B cell (primary cell): ENCODE results near the gene ULK1. TPM values are rescaled to one million over a fixed set of nuclear protein-coding genes. Genes with fewer than 3 reads are reported as not detected.

Experiments used
- ATAC-seq: fragments of 200-7000 bp; cut with Tn5 transposase; one replicate; pipeline ENCODE4 v1.10.0; 2021; ENCODE audit warnings: low read depth, mild to moderate bottlenecking, moderate number of reproducible peaks, moderate library complexity
- CTCF ChIA-PET: fragments of 350-600 bp; sonication (Branson Sonifier 250); formaldehyde crosslinking; loops from one replicate; lab custom pipeline; 2021; ENCODE audit warnings: antibody characterized with exemption, inconsistent platforms; lab: Charles Lee
- POLR2A ChIA-PET: fragments of 350-600 bp; sonication (Branson Sonifier 250); formaldehyde crosslinking; loops from one replicate; lab custom pipeline; 2021; ENCODE audit warnings: antibody characterized with exemption; lab: Charles Lee
- DNase-seq: peaks from one replicate; pipeline ENCODE4 v3.0.0; 2013
- H2AFZ ChIP-seq: 2 replicates; pipeline ENCODE4 v1.6.1; 2012; ENCODE audit warnings: mild to moderate bottlenecking, low read depth, low read length; ENCODE audit not compliant: insufficient read depth, poor library complexity, severe bottlenecking
- H3K27ac ChIP-seq, 2 donors: 1 replicate in 1 of 2; 2 replicates in 1 of 2; pipeline ENCODE4 v1.5.1; 2012 to 2013; ENCODE audit warnings: low read length in 2 of 2, mild to moderate bottlenecking in 2 of 2, moderate library complexity in 1 of 2
- H3K27me3 ChIP-seq, 4 experiments: fragments of 200-600 bp in 1 of 4; sonication (generic) in 1 of 4; replicated peaks in 1 of 4; 1 replicate in 2 of 4; 2 replicates in 2 of 4; pipeline versions ENCODE4 v1.6.1 to v1.7.0; 2013 to 2016; ENCODE audit warnings: low read length in 3 of 4, mild to moderate bottlenecking in 2 of 4, mixed read lengths in 1 of 4, moderate library complexity in 1 of 4; ENCODE audit not compliant: insufficient read depth in 4 of 4, control insufficient read depth in 3 of 4; ENCODE audit errors: control extremely low read depth in 1 of 4
- H3K36me3 ChIP-seq, 2 experiments: replicated peaks in 1 of 2; 1 replicate in 1 of 2; 2 replicates in 1 of 2; pipeline versions ENCODE4 v1.6.1 to v1.7.1; 2013; ENCODE audit warnings: low read length in 1 of 2; ENCODE audit not compliant: insufficient read depth in 2 of 2, control insufficient read depth in 1 of 2; ENCODE audit errors: control extremely low read depth in 1 of 2, extremely low read depth in 1 of 2
- H3K4me1 ChIP-seq, 2 donors: fragments of 200-600 bp in 1 of 2; sonication (generic) in 1 of 2; 1 replicate in 1 of 2; 2 replicates in 1 of 2; pipeline versions ENCODE4 v1.5.1 to v1.6.1; 2013 to 2017; ENCODE audit warnings: low read length in 2 of 2; ENCODE audit not compliant: control insufficient read depth in 2 of 2, insufficient read depth in 2 of 2
- H3K4me2 ChIP-seq: replicated peaks from 2 replicates; pipeline ENCODE3; 2012; ENCODE audit warnings: mild to moderate bottlenecking, low read depth, low read length; ENCODE audit not compliant: poor library complexity, severe bottlenecking
- H3K4me3 ChIP-seq, 5 experiments: fragments of 200-600 bp in 1 of 5; sonication (generic) in 1 of 5; 1 replicate in 3 of 5; 2 replicates in 2 of 5; pipeline versions ENCODE4 v1.5.1 to v1.7.0; 2011 to 2016; ENCODE audit warnings: low read length in 4 of 5, mild to moderate bottlenecking in 4 of 5, low read depth in 2 of 5, control low read depth in 1 of 5, moderate library complexity in 1 of 5; ENCODE audit not compliant: insufficient read depth in 1 of 5; ENCODE audit errors: control extremely low read depth in 1 of 5, extremely low read depth in 1 of 5
- H3K79me2 ChIP-seq: fragments of 200-600 bp; sonication (generic); one replicate; pipeline ENCODE4 v1.6.0; 2016; ENCODE audit warnings: low read length; ENCODE audit not compliant: control insufficient read depth, insufficient read depth
- H3K9ac ChIP-seq: fragments of 200-600 bp; sonication (generic); 2 replicates; pipeline ENCODE4 v1.6.1; 2017; ENCODE audit warnings: mild to moderate bottlenecking, low read length, moderate library complexity
- H3K9me3 ChIP-seq, 3 donors: one replicate each; pipeline versions ENCODE4 v1.6.1 to v1.7.1; 2013; ENCODE audit warnings: low read length in 2 of 3; ENCODE audit not compliant: control insufficient read depth in 2 of 3, insufficient read depth in 1 of 3; ENCODE audit errors: control extremely low read depth in 1 of 3
- H4K20me1 ChIP-seq: 2 replicates; pipeline ENCODE4 v1.6.0; 2012; ENCODE audit warnings: mild to moderate bottlenecking, low read length; ENCODE audit not compliant: insufficient read depth, control insufficient read depth, poor library complexity, severe bottlenecking
- H3K27ac Mint-ChIP-seq: one replicate; pipeline ENCODE4 v1.8.0; 2021; ENCODE audit warnings: mixed read lengths
- H3K27me3 Mint-ChIP-seq: one replicate; pipeline ENCODE4 v1.8.0; 2021; ENCODE audit warnings: mixed read lengths
- H3K4me1 Mint-ChIP-seq: one replicate; pipeline ENCODE4 v1.8.0; 2021; ENCODE audit warnings: mixed read lengths
- H3K4me3 Mint-ChIP-seq: one replicate; pipeline ENCODE4 v1.8.0; 2021; ENCODE audit warnings: mixed read lengths
- H3K9me3 Mint-ChIP-seq: one replicate; pipeline ENCODE4 v1.8.0; 2022; ENCODE audit warnings: mixed read lengths; ENCODE audit not compliant: insufficient read depth
- CTCF ChIP-seq: fragments of 200-600 bp; IDR thresholded peaks from one replicate; pipeline ENCODE4 v1.8.0; 2022; ENCODE audit warnings: antibody characterized with exemption, mild to moderate bottlenecking
- EZH2 ChIP-seq: IDR thresholded peaks from 2 replicates; pipeline ENCODE4 v1.6.1; 2012; ENCODE audit warnings: borderline replicate concordance, low read depth, mild to moderate bottlenecking, moderate library complexity, low read length; ENCODE audit not compliant: insufficient read depth, poor library complexity, severe bottlenecking
- WGBS: methylation state at CpG from one replicate; pipeline ENCODE4 v1.1.5; 2013; ENCODE audit warnings: missing lambda C conversion rate; ENCODE audit not compliant: insufficient coverage; 5-methylcytosine and 5-hydroxymethylcytosine counted together
- intact Hi-C: fragments of 100-400 bp; cut with micrococcal nuclease; formaldehyde crosslinking; loops from one replicate; pipeline ENCODE4 v1.10.0; 2022
- polyA plus RNA-seq: library from polyadenylated mRNA; depleted of rRNA; stranded (reverse); fragments of >200 nt; gene quantifications from 2 replicates; pipeline ENCODE4 v1.2.3, GENCODE V29; 2012
- total RNA-seq, 2 donors: library from RNA; stranded (reverse); fragments of 120-200 nt in 1 of 2; gene quantifications; 1 replicate in 1 of 2; 2 replicates in 1 of 2; pipeline versions ENCODE4 v1.2.3 to v1.2.4, GENCODE V29; 2013 to 2022

The ULK1 gene
- total and polyA plus RNA-seq, 2 donors (not counting 1 experiment from before 2014, with no cell fraction given): 38.9 to 59.5 TPM

- CTCF ChIA-PET: no interaction called here
- H3K4me3 ChIP-seq: no peak overlapping the region
- H3K36me3 ChIP-seq: peaks cover 0 to 15% of the 10 kb centered on the region in 2 experiments
- H3K9me3 Mint-ChIP-seq: no peaks in the 10 kb centered on the region
- peaks cover 32% of the 10 kb centered on the region for H3K4me1 Mint-ChIP-seq
- no peak overlapping the region for H3K27ac ChIP-seq
- no peak overlapping the region for H3K27ac Mint-ChIP-seq
- H3K27me3 Mint-ChIP-seq: no peaks in the 10 kb centered on the region
- no peak for ATAC-seq
- WGBS: 97% methylated on average over 14 of the region's 14 CpGs
- H3K4me3 Mint-ChIP-seq: no peak overlapping the region
- no peak overlapping the region for H3K4me2 ChIP-seq
- no peaks in the 10 kb centered on the region for H3K27me3 ChIP-seq
- no peaks in the 10 kb centered on the region for H3K79me2 ChIP-seq
- no peak for DNase-seq
- TF ChIP-seq EZH2 (no peak), CTCF (no peak)
- no peaks in the 10 kb centered on the region for H4K20me1 ChIP-seq
- H3K9ac ChIP-seq: no peak overlapping the region
- H3K9me3 ChIP-seq: peaks cover 0 to 3% (median 0%) of the 10 kb centered on the region in 3 donors
- peaks cover 22 to 28% of the 10 kb centered on the region in 2 donors for H3K4me1 ChIP-seq
- H2AFZ ChIP-seq: no peak overlapping the region
- POLR2A ChIA-PET: no interaction called here
- intact Hi-C loops: loop anchor here (10.0 kb wide), 4 partner anchors 95 to 1045 kb away; partner anchors contain the start of genes MMP17 and RAN
These were observed 25.7 kb downstream of the ULK1 start for GRCh38 chr12:131920157-131920508.

- Histone ChIP-seq H3K27ac (no peak overlapping the region), H3K4me2 (no peak overlapping the region), H3K79me2 (no peaks in the 10 kb centered on the region), H3K4me3 (no peak overlapping the region), H3K9ac (no peak overlapping the region), H3K4me1 (peaks cover 23 to 32% of the 10 kb centered on the region in 2 donors), H2AFZ (no peak overlapping the region), H3K36me3 (peaks cover 0 to 5% of the 10 kb centered on the region in 2 experiments), H4K20me1 (no peaks in the 10 kb centered on the region), H3K27me3 (no peaks in the 10 kb centered on the region), H3K9me3 (peaks cover 0 to 3% (median 0%) of the 10 kb centered on the region in 3 donors)
- intact Hi-C loops: loop anchor here (10.0 kb wide), 4 partner anchors 96 to 1046 kb away; partner anchors contain the start of genes MMP17 and RAN
- no peak overlapping the region for H3K4me3 Mint-ChIP-seq
- CTCF ChIA-PET: no interaction called here
- no peaks in the 10 kb centered on the region for H3K27me3 Mint-ChIP-seq
- peaks cover 32% of the 10 kb centered on the region for H3K4me1 Mint-ChIP-seq
- 98% methylated on average over 34 of the region's 35 CpGs for WGBS
- no peak for ATAC-seq
- POLR2A ChIA-PET: no interaction called here
- H3K9me3 Mint-ChIP-seq: no peaks in the 10 kb centered on the region
- TF ChIP-seq CTCF (no peak), EZH2 (no peak)
- no peak for DNase-seq
- no peak overlapping the region for H3K27ac Mint-ChIP-seq
These were observed 26.7 kb downstream of the ULK1 start for GRCh38 chr12:131920902-131921840.
